B cell (primary cell): ENCODE data around the gene CCDC3. TPM values are rescaled to one million over a fixed set of nuclear protein-coding genes. Genes with fewer than 3 reads are reported as not detected.

Experiments used
- ATAC-seq: fragments of 200-7000 bp; cut with Tn5 transposase; one replicate; pipeline ENCODE4 v1.10.0; 2021; ENCODE audit warnings: low read depth, mild to moderate bottlenecking, moderate number of reproducible peaks, moderate library complexity
- CTCF ChIA-PET: fragments of 350-600 bp; sonication (Branson Sonifier 250); formaldehyde crosslinking; loops from one replicate; lab custom pipeline; 2021; ENCODE audit warnings: antibody characterized with exemption, inconsistent platforms; lab: Charles Lee
- POLR2A ChIA-PET: fragments of 350-600 bp; sonication (Branson Sonifier 250); formaldehyde crosslinking; loops from one replicate; lab custom pipeline; 2021; ENCODE audit warnings: antibody characterized with exemption; lab: Charles Lee
- DNase-seq: peaks from one replicate; pipeline ENCODE4 v3.0.0; 2013
- H2AFZ ChIP-seq: 2 replicates; pipeline ENCODE4 v1.6.1; 2012; ENCODE audit warnings: mild to moderate bottlenecking, low read depth, low read length; ENCODE audit not compliant: insufficient read depth, poor library complexity, severe bottlenecking
- H3K27ac ChIP-seq, 2 donors: 1 replicate in 1 of 2; 2 replicates in 1 of 2; pipeline ENCODE4 v1.5.1; 2012 to 2013; ENCODE audit warnings: low read length in 2 of 2, mild to moderate bottlenecking in 2 of 2, moderate library complexity in 1 of 2
- H3K27me3 ChIP-seq, 4 experiments: fragments of 200-600 bp in 1 of 4; sonication (generic) in 1 of 4; replicated peaks in 1 of 4; 1 replicate in 2 of 4; 2 replicates in 2 of 4; pipeline versions ENCODE4 v1.6.1 to v1.7.0; 2013 to 2016; ENCODE audit warnings: low read length in 3 of 4, mild to moderate bottlenecking in 2 of 4, mixed read lengths in 1 of 4, moderate library complexity in 1 of 4; ENCODE audit not compliant: insufficient read depth in 4 of 4, control insufficient read depth in 3 of 4; ENCODE audit errors: control extremely low read depth in 1 of 4
- H3K36me3 ChIP-seq, 2 experiments: replicated peaks in 1 of 2; 1 replicate in 1 of 2; 2 replicates in 1 of 2; pipeline versions ENCODE4 v1.6.1 to v1.7.1; 2013; ENCODE audit warnings: low read length in 1 of 2; ENCODE audit not compliant: insufficient read depth in 2 of 2, control insufficient read depth in 1 of 2; ENCODE audit errors: control extremely low read depth in 1 of 2, extremely low read depth in 1 of 2
- H3K4me1 ChIP-seq, 2 donors: fragments of 200-600 bp in 1 of 2; sonication (generic) in 1 of 2; 1 replicate in 1 of 2; 2 replicates in 1 of 2; pipeline versions ENCODE4 v1.5.1 to v1.6.1; 2013 to 2017; ENCODE audit warnings: low read length in 2 of 2; ENCODE audit not compliant: control insufficient read depth in 2 of 2, insufficient read depth in 2 of 2
- H3K4me2 ChIP-seq: replicated peaks from 2 replicates; pipeline ENCODE3; 2012; ENCODE audit warnings: mild to moderate bottlenecking, low read depth, low read length; ENCODE audit not compliant: poor library complexity, severe bottlenecking
- H3K4me3 ChIP-seq, 5 experiments: fragments of 200-600 bp in 1 of 5; sonication (generic) in 1 of 5; 1 replicate in 3 of 5; 2 replicates in 2 of 5; pipeline versions ENCODE4 v1.5.1 to v1.7.0; 2011 to 2016; ENCODE audit warnings: low read length in 4 of 5, mild to moderate bottlenecking in 4 of 5, low read depth in 2 of 5, control low read depth in 1 of 5, moderate library complexity in 1 of 5; ENCODE audit not compliant: insufficient read depth in 1 of 5; ENCODE audit errors: control extremely low read depth in 1 of 5, extremely low read depth in 1 of 5
- H3K79me2 ChIP-seq: fragments of 200-600 bp; sonication (generic); one replicate; pipeline ENCODE4 v1.6.0; 2016; ENCODE audit warnings: low read length; ENCODE audit not compliant: control insufficient read depth, insufficient read depth
- H3K9ac ChIP-seq: fragments of 200-600 bp; sonication (generic); 2 replicates; pipeline ENCODE4 v1.6.1; 2017; ENCODE audit warnings: mild to moderate bottlenecking, low read length, moderate library complexity
- H3K9me3 ChIP-seq, 3 donors: one replicate each; pipeline versions ENCODE4 v1.6.1 to v1.7.1; 2013; ENCODE audit warnings: low read length in 2 of 3; ENCODE audit not compliant: control insufficient read depth in 2 of 3, insufficient read depth in 1 of 3; ENCODE audit errors: control extremely low read depth in 1 of 3
- H4K20me1 ChIP-seq: 2 replicates; pipeline ENCODE4 v1.6.0; 2012; ENCODE audit warnings: mild to moderate bottlenecking, low read length; ENCODE audit not compliant: insufficient read depth, control insufficient read depth, poor library complexity, severe bottlenecking
- H3K27ac Mint-ChIP-seq: one replicate; pipeline ENCODE4 v1.8.0; 2021; ENCODE audit warnings: mixed read lengths
- H3K27me3 Mint-ChIP-seq: one replicate; pipeline ENCODE4 v1.8.0; 2021; ENCODE audit warnings: mixed read lengths
- H3K4me1 Mint-ChIP-seq: one replicate; pipeline ENCODE4 v1.8.0; 2021; ENCODE audit warnings: mixed read lengths
- H3K4me3 Mint-ChIP-seq: one replicate; pipeline ENCODE4 v1.8.0; 2021; ENCODE audit warnings: mixed read lengths
- H3K9me3 Mint-ChIP-seq: one replicate; pipeline ENCODE4 v1.8.0; 2022; ENCODE audit warnings: mixed read lengths; ENCODE audit not compliant: insufficient read depth
- EZH2 ChIP-seq: IDR thresholded peaks from 2 replicates; pipeline ENCODE4 v1.6.1; 2012; ENCODE audit warnings: borderline replicate concordance, low read depth, mild to moderate bottlenecking, moderate library complexity, low read length; ENCODE audit not compliant: insufficient read depth, poor library complexity, severe bottlenecking
- WGBS: methylation state at CpG from one replicate; pipeline ENCODE4 v1.1.5; 2013; ENCODE audit warnings: missing lambda C conversion rate; ENCODE audit not compliant: insufficient coverage; 5-methylcytosine and 5-hydroxymethylcytosine counted together
- intact Hi-C: fragments of 100-400 bp; cut with micrococcal nuclease; formaldehyde crosslinking; loops from one replicate; pipeline ENCODE4 v1.10.0; 2022
- polyA plus RNA-seq: library from polyadenylated mRNA; depleted of rRNA; stranded (reverse); fragments of >200 nt; gene quantifications from 2 replicates; pipeline ENCODE4 v1.2.3, GENCODE V29; 2012
- total RNA-seq, 2 donors: library from RNA; stranded (reverse); fragments of 120-200 nt in 1 of 2; gene quantifications; 1 replicate in 1 of 2; 2 replicates in 1 of 2; pipeline versions ENCODE4 v1.2.3 to v1.2.4, GENCODE V29; 2013 to 2022
- TF ChIP-seq, protein P1 (sequence below): fragments of 200-600 bp; IDR thresholded peaks from one replicate; pipeline ENCODE4 v1.8.0; 2022; ENCODE audit warnings: antibody characterized with exemption, mild to moderate bottlenecking

Gene CCDC3
- total and polyA plus RNA-seq, 2 donors (not counting 1 experiment from before 2014, with no cell fraction given): 0.12 TPM; not detected in 1

DNA sequence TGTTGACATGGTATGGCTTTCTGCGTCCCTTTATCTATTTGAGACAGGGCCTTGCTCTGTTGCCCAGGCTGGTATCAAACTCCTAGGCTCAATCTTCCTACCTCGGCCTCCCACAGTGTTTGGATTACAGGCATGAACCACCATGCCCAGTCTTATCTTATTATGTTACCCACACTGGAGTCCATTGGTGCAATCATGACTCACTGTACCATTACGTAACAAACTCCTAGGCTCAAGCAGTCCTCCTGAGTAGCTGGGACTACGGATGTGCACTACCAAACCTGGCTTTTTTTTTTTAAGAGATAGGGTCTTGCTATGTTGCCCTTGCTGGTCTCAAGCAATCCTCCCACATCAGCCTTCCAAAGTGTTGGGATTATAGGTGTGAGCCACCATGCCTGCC lies 66.7 kb downstream of the CCDC3 start:
- Histone ChIP-seq H4K20me1 (no peaks in the 10 kb centered on the region), H3K36me3 (no peaks in the 10 kb centered on the region), H3K4me2 (no peak overlapping the region), H3K4me3 (no peak overlapping the region), H2AFZ (no peak overlapping the region), H3K27me3 (peaks cover 0 to 4% (median 0%) of the 10 kb centered on the region in 4 experiments), H3K4me1 (no peaks in the 10 kb centered on the region), H3K9me3 (peaks cover 0 to 4% (median 0%) of the 10 kb centered on the region in 3 donors), H3K79me2 (no peaks in the 10 kb centered on the region), H3K9ac (no peak overlapping the region), H3K27ac (no peak overlapping the region)
- peaks cover 28% of the 10 kb centered on the region for H3K27me3 Mint-ChIP-seq
- no peak overlapping the region for H3K27ac Mint-ChIP-seq
- DNase-seq (no peak), ATAC-seq (no peak)
- no peak overlapping the region for H3K4me3 Mint-ChIP-seq
- no peaks in the 10 kb centered on the region for H3K4me1 Mint-ChIP-seq
- ChIA-PET POLR2A (no interaction called here), CTCF (no interaction called here)
- intact Hi-C loops: no loop called here
- WGBS: 80% methylated on average over 1 of the region's 4 CpGs
- no peak for TF ChIP-seq EZH2
- TF ChIP-seq, protein P1, sequence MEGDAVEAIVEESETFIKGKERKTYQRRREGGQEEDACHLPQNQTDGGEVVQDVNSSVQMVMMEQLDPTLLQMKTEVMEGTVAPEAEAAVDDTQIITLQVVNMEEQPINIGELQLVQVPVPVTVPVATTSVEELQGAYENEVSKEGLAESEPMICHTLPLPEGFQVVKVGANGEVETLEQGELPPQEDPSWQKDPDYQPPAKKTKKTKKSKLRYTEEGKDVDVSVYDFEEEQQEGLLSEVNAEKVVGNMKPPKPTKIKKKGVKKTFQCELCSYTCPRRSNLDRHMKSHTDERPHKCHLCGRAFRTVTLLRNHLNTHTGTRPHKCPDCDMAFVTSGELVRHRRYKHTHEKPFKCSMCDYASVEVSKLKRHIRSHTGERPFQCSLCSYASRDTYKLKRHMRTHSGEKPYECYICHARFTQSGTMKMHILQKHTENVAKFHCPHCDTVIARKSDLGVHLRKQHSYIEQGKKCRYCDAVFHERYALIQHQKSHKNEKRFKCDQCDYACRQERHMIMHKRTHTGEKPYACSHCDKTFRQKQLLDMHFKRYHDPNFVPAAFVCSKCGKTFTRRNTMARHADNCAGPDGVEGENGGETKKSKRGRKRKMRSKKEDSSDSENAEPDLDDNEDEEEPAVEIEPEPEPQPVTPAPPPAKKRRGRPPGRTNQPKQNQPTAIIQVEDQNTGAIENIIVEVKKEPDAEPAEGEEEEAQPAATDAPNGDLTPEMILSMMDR: no peak
- H3K9me3 Mint-ChIP-seq: no peaks in the 10 kb centered on the region

DNA sequence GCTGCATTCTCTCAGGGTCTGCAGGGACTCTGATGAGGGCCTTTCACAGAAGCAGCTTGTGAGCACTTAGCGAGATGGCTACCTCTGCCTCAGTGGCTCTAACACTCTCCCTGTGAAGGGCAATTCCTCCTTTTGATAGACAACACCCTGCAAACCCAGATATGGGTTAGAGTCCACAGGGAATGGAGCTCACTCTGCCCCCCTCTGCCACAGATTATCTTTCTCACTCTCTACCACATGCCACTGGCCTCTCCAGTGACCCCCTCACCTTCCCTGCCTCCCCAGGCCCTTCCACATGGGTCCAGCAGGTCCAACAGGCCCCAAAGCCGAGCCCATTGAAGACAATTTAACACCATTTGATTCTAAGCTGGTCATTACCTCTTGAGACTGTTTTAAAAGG lies 72.1 kb downstream of the CCDC3 start:
- no peak for ATAC-seq

More for the DNA sequence above, 72.1 kb downstream of the CCDC3 start:
- Histone ChIP-seq H3K36me3 (no peaks in the 10 kb centered on the region), H3K9me3 (peaks cover 0 to 7% (median 1%) of the 10 kb centered on the region in 3 donors), H3K4me3 (no peak overlapping the region), H3K4me1 (no peaks in the 10 kb centered on the region), H3K4me2 (no peak overlapping the region), H2AFZ (no peak overlapping the region), H4K20me1 (no peaks in the 10 kb centered on the region), H3K27me3 (no peaks in the 10 kb centered on the region), H3K27ac (no peak overlapping the region), H3K9ac (no peak overlapping the region), H3K79me2 (no peaks in the 10 kb centered on the region)
- WGBS: 88% methylated on average over 1 of the region's 2 CpGs
- no peak overlapping the region for H3K27ac Mint-ChIP-seq
- no peak for DNase-seq
- H3K27me3 Mint-ChIP-seq: peaks cover 7% of the 10 kb centered on the region
- intact Hi-C loops: no loop called here
- TF ChIP-seq, protein P1: no peak
- TF ChIP-seq EZH2: no peak
- no peak overlapping the region for H3K4me3 Mint-ChIP-seq
- ChIA-PET POLR2A (no interaction called here), CTCF (no interaction called here)
- no peaks in the 10 kb centered on the region for H3K9me3 Mint-ChIP-seq
- H3K4me1 Mint-ChIP-seq: no peaks in the 10 kb centered on the region
